DMS 273 treated with DMSO at 0.1 percent for 48 hours (cell line): ENCODE measurements around the gene EIF2S1.
"Not testable (repeated sequence)": the region's sequence is repeated elsewhere in the genome, so short reads cannot be mapped to it uniquely, and the experiment has no call there.

Experiments
- DNase-seq: peaks from one replicate; lab custom pipeline; 2025; lab: John Stamatoyannopoulos, UW

The EIF2S1 gene

DNA sequence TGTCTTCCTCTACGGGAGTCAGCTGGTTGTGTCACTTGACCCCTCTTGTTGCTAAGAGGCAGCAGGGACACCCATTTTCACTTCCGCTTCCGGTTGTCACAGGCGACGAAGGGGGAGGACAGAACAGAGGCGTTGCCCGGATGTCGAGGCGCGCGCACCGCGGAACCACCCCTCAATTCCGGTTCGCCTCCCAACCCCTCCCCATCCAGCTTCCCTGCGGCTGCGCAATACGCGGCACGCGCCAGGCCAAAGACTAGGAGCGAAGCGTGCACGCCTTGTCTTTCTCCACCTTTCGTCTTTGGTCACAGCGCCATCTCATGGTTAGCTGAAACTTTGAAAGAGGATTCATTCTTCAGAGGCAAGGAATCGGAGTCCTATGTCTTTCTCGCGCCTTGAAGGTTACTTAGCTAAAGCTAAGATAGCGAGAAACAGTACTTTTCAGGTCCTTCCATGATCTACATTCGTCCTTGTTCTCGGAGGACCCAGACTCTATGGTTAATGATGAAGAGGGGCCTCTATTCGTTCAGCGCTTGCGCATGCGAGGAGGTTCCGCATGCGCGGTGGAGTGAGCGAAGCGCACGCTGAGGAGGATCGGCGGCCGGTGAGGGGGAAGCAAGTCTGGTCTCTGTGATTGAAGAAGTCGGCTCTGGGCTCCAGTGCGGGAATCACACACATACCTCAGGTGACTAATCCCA lies at the start of gene EIF2S1, which contains the start of gene ATP6V1D:
Gene EIF2S1 (plus strand): TSS at position 554 of the 695 bp plus-strand sequence. CDS start 4,440 bp downstream, outside the sequence.
Gene ATP6V1D (minus strand): TSS at position 30 of the 695 bp plus-strand sequence. CDS start 106 bp downstream, outside the sequence.
- peak; percentile 97 for DNase-seq

DNA sequence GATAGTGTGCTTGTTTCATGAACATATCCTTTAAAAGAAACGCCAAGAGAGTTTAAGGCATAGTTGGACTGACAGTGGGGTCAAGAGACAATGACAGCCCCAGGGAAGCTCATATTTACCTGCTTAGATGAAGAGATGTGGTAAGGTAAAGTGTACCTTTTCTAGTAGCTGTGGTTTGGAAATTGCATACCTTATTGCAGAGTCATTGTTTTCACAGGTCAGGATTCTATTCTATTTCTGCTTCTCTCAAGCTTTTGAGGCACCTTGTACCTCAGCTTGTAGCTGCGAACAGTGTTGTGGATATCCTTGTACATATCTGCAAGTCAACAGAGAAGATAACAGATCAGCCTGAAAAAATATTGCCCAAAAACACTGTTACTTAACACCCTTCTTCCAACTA lies 48.3 kb upstream of the EIF2S1 start:
- DNase-seq = no peak

DNA sequence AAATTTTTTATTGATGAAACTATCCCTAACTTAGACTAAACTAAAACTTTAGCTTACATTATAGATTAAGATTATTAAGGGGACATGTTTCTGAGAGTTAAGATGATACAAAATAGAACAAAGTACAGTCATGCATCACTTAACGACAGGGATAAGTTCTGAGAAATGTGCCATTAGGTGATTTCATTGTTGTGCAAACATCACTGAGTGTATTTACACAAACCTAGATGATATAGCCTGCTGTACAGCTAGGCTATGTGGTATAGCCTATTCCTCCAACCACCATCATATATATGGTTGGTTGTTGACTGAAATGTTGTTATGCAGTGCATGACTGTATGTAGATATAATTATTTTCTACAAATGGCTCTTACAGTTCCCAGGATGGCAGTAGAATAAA lies 47.0 kb upstream of the EIF2S1 start:
- DNase-seq = no peak

DNA sequence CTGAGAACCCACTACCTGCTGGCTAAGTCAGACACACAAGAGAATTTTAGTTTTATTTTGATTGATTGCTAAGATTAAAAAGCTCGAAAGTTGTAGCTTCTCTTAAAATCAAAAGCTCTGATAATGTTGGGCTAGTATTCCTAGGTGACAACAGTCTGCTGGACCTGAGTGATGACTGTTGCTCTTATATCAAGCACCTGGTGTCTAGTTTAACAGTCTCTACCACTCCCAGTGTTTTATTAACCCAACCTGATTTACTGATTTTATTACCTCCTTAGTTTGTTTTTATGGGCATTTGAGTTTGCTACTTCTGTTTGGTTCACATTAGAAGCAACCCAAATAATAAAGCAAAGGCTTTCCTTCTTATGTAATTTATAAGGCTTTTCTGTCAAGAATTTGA lies 42.3 kb upstream of the EIF2S1 start:
- DNase-seq = no peak

DNA sequence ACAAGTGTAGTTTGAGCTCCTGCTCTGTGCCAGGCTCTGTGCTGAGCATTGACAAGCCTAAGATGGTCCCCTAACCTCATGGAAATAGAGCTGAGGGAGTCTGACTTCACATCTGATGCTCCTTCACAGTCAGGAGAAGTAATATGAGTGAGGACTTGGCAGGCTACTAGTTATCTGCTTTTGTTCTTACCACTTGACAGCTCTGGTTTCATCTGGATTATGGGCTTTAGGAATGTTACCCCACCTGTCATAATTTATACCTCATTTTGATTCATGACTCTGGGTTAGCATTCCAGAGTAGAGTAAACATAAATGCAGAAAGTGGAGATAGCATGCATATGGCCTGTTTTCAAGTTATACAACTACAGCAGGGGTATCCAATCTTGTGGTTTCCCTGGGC lies 41.0 kb upstream of the EIF2S1 start:
- DNase-seq = no peak

DNA sequence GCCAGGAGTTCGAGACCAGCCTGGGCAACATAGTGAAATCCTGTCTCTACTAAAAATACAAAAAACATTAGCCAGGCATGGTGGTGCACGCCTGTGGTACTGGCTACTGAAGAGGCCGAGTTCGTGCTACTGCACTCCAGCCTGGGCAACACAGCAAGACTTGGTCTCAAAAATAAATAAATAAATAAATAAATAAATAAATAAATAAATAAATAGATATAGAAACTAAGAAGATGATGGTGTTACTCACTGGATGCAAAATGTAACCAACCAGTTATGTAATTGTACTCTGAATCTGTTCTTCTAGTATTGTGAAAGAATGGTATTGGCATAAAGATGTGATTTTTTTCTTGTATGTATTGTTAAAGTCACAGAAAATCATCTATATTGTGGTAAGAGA lies 30.5 kb upstream of the EIF2S1 start:
- DNase-seq = not testable (repeated sequence)

DNA sequence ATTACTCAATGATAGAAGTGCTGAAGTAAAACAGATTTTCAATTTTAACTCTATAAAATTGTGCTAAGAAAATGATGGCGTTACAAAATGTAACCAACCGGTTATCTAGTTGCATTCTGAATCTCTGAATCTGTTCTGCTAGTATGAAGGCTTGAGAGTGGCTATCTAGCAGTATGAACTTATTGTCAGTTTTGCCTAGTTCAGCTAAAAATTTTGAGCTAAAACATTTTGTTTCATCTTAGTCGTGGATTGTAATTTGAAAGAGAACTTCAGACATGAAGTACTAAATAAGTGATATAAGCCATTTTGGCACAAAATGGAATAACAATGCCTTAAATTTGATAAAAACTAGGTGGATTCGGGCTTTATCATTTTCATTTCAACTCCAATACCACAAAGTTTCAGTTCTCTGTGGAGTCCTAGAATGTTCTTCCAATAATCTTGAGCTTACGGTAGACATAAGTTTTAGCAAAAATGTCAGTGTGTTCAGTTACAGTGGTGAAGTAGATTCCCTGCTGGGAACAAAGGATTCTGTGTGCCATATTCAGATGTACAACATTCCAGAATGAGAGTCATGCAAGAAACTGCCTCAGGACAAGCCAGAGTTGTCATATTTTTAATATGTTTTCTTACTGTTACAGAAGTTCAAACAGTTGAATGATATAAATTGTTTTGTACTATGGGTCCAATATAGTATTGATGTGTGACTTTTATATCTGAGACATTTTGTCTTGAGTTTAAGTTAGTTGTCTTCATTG lies 28.6 kb upstream of the EIF2S1 start:
- no peak for DNase-seq

DNA sequence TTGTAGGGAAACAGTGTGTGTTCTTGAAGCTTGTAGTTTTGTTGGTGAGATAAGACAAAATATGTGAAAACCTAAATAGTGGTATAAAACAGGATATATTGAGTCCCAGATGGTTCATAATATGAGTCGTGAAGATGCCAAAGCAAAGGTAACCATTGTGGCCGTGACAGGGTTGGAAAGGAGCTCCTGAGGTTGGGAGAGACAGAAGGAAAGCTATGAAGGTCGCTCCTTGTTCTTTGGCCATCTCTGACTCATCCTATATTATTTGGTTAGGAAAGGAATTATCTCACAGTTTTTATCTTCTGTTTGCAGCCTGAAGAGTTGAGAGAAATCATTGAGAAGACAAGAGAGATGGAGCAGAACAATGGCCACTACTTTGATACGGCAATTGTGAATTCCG lies 27.7 kb upstream of the EIF2S1 start:
- DNase-seq = no peak

DNA sequence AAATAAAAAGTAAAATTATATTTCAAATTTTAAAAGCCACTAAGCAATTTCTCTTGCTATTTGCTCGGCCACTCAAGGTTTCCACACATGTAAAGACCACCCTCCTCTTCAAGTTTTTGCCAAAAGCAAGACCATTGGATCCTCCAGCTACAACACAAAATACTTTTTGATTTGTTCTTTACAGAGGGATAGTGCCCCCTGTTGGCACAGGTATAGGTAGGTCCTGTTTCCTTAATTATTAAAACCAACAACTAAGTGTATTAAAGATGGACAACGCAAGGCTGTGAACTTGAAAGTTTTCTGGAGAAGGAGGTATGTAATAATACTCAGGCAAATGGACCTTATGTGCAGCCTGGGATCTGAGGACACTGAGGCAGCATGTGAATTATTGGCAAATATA lies 24.3 kb upstream of the EIF2S1 start:
- DNase-seq = no peak

DNA sequence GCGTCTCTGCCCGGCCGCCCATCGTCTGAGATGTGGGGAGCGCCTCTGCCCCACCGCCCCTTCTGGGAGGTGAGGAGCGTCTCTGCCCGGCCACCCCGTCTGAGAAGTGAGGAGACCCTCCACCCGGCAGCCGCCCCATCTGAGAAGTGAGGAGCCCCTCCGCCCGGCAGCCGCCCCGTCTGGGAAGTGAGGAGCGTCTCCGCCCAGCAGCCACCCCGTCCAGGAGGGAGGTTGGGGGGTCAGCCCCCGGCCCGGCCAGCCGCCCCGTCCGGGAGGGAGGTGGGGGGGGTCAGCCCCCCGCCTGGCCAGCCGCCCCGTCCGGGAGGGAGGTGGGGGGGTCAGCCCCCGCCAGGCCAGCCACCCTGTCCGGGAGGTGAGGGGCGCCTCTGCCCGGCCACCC lies 18.9 kb upstream of the EIF2S1 start:
- not testable (repeated sequence) for DNase-seq

DNA sequence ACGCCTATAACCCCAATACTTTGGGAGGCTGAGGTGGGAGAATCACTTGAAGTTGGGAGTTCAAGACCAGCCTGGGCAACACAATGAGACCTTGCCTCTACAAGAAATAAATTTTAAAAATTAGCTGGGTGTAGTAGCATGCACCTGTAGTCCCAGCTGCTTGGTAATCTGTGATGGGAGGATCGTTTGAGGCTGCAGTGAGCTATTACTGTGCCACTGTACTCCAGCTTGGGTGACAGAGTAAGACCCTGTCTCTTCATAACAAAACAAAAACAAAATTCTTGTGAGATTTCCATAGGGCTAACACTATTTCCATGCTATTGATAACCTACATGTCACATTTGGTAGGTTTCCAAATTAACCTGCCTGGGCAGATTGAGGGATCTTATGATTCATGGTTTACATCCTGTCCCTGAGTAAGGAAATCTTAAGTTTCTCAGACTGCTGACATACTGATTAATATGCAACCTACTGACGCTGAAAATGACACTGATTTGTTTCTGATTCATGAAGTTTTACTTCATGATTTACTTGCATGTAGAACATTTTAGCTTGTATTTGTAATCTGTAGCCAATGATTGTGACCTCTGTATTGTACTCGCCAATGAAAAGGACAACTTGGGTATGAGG lies 16.4 kb upstream of the EIF2S1 start:
- DNase-seq = no peak

DNA sequence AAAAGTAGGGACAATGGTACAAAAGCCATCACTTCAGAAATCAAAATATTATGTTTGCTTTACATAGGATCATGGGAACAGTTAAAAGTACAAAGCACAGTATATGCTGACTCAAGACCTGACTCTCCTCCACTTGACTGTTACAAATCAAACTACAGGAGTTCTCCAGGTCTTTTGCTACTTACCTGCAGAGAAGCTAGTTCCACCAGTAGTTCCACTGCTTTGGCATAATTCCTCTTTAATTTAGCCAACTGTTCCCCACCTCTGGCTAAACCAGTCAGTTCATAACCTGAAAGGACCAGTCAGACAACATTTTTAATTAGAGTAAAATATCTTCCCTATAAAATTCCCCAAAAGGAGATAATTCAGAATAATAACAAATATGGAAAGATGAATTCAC lies 14.5 kb upstream of the EIF2S1 start:
- no peak for DNase-seq

DNA sequence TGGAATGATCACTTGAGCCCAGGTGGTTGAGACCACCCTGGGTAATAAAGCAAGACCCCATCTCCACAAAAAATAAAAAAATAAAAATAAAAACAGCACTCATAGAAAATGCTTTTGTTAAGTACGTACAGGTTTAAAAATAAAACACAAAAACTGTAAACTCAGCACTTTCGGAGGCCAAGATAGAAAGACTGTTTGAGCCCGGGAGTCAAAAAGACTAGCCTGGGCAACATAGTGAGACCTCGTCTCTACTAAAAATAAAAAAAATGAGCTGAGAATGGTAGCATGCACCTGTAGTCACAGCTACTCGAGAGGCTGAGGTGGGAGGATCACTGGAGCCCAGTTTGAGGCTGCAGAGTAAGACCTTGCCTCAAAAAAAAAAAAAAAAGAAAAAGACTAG lies 8.1 kb upstream of the EIF2S1 start:
- DNase-seq = no peak

DNA sequence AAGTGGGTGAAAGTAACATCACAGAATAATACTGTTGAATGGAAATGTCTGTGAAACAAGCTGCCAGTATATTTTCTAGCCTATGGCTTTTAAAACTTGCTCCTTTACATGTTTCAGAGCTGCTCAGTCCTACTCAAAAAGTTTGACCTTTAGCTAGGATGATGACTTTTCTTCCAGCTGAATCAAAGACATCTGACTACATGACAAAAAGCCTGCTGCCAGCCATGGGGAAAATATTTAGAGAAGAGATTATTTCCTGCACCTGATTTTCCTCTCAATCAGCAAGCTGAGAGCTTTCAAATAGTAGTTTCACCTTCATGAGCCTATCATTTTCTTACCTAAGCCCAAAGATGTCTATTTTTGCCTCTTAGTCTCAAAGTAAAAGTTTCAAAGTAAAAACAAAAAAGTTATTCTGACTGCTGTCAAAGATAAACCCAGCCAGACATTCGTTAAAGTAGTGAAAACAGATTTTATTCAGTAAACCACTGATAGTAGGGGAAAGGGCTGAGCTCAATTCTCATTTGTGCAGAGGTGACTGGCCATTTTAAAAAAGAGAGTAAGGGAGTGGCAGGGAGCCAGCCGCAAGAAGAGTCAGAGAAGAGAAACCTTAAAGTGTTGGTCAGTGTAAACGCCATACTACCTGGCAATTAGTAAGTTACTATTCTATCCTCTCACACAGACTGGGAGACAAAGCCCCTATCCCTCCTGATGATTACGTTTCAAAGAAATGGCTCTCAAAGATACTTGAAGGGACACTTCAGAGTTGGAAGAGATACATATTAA lies 2.8 kb upstream of the EIF2S1 start:
- DNase-seq = no peak

DNA sequence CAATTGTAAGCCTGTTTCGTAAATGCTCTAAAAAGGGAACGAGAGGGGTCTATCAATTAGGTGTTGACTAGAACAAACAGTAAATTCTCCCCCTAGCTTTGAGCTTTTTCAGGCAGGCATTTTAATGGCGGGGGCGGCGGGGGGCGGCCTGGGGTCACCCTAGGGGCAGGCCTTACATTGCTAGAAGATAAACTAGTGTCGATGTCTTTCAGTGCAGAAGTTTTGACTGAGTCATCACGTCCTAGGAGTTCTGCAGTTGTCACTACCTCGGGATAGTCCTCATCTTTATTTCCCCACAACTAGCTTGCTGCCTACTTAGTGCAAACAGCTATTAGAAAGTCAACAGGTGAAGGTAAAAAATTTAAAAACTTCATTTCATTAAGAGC lies 2.2 kb upstream of the EIF2S1 start:
- DNase-seq = no peak

DNA sequence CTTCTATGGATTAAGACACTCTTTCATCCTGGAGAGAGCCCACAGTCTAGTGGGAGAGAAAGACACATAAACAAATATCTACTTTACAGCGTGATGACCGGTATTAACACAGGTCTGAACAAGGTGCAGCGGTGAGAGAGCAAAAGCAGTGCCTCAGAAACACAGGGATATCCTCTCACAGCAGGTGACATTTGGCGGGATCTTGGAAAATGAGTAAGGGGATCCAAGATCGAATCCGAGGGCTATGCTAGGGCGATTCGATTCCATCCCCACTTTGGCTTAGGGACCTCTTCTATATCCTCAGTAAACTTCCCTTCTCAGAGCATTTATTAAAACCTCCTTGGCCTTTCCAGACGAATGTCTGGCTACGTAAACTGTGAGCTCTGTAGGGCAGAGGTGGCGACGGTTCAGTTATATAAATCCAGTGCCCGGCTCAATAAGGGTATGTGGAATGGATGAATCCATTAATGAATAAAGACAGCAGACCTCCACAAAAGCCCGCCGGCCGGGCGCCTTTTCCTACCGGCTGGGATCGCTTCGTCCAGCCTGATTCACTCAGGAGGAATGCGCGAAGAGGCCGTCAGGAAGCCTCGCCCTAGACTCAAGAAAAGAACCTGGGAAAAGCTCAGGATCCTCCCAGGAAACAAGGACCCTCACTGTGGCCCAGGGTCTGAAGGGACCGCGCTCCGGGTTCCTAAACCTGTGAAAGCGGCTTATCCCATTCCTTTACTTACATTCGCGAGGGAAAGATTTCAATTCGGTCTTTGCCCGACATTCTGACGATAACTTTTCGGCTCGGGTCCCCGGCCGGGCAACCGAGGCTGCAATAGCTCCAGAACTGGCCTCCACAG lies 979 bp upstream of the EIF2S1 start:
- DNase-seq = no peak

DNA sequence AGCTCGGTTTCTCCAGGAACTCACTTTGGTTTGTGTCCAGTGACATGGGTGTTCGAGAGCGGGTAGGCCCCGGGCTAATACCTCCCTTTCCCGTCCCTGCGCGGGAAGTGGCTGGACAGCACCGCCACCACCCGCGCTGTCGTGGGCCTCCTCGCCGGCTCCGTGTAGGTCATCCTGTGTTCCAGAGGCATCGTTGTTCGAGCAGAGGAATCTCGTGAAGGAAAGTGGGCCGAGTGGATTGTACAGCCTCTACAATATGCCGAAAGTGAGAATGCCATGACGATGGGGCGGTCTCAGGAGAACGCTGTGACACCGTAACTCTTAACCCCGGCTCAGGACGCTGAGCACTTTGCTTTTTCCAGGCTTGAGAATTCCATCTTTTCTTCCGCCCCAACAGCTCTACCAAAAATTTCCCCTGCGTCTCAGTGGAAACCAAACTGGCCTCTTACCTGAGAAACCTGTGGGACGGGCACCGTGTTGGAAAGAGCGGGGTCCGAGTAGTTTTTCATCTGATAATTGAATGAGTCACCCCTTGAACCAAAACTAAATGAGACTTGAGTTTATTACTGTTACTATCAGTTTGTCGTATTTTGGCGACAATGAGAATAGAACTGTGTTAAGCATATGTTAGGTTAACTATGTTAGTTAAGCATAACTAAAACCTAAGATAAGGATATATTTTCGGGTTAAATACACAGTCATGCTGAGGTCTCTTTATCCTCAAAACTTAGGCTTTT lies 510 bp downstream of the EIF2S1 start:
- no peak for DNase-seq

DNA sequence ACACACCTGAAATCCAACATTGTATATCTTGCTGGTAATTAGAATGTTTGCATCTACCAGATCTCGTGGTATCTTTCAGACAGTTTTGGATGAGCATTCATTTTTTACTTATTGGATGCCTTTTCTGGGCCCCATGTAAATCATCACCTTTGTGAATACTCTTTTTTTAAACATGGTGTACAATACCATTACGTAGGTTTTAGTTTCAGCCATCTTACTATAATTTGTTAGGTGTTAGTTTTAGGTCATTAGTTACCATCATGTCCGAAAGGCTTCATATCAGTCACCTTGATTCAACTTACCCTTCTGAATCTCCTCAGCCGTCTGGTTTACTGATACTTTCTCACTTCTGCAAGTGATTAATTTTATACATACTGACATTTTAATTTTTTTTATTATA lies 5.3 kb downstream of the EIF2S1 start:
- no peak for DNase-seq

DNA sequence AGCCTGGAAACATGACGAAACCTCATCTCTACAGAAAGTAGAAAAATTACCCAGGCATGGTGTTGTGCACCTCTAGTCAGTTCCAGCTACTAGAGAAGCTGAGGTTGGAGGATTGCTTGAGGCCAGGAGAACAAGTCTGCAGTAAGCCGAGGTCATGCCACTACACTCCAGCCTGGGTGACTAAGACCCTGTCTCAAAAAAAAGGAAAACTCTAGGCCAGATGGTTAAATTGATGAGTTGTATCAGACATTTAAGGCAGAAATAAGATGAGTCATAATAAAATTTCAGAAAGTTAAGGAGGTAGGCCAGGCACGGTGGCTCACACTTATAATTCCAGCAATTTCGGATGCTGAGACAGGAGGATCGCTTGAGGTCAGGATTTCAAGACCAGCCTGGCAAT lies 10.7 kb downstream of the EIF2S1 start:
- no peak for DNase-seq

DNA sequence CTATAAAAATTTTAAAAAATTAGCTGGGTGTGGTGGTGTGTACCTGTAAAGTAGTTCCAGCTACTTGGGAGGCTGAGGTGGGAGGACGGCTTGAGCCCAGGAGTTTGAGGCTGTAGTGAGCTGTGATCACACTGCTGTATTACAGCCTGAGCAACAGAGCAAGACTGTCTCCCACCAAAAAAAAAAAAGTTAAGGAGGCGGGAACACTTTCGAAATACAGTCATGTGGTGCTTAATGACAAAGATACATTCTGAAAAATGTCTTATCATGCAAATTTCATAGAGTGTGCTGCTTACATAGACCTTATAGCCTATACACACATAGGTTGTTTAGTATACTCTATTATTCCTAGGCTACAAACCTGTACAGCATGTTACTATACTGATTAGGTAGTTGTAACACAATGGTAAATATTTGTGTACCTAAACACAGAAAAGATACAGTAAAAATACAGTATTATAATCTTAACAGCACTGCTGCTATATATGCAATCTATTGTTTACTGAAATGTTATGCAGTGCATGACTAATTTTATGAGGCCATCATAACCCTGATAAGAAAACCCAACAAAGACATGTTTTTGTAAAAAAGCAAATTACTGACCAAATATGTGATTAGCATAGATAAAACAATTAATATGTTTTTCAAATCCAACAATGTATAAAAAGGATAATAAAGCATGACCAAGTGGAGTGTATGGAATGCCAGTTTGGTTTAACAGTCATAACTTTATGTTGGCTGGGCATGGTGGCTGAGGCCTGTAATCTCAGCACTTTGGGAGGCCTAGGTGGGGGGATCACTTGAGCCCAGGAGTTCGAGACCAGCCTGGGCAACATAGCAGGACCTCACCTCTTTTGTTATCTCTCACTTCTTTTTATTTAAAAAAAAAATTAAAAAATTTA lies 11.4 kb downstream of the EIF2S1 start:
- DNase-seq = no peak
